Astrocyte of the cerebellum (primary cell): ENCODE data around the gene LDOC1.
A peak's percentile ranks its signal among the peaks of the same experiment; 100 is the strongest.
"Not testable (repeated sequence)": the region's sequence is repeated elsewhere in the genome, so short reads cannot be mapped to it uniquely, and the experiment has no call there.

Source experiments
- DNase-seq: peaks from one replicate; pipeline ENCODE4 v3.0.0-alpha.2; 2011; ENCODE audit warnings: low read depth
- H3K4me3 ChIP-seq: 2 replicates; pipeline ENCODE4 v1.5.1; 2011; ENCODE audit warnings: mild to moderate bottlenecking, low read depth, low read length, moderate library complexity
- CTCF ChIP-seq: IDR thresholded peaks from 2 replicates; pipeline ENCODE4 v1.5.1; 2012; ENCODE audit warnings: low read length, low read depth, moderate library complexity, mild to moderate bottlenecking; ENCODE audit errors: missing control alignments
- in situ Hi-C: cut with HindIII; loops from 2 replicates; pipeline ENCODE4 v1.10.0; 2017; ENCODE audit warnings: low sequenced_read_pairs

The LDOC1 gene

GRCh38 chrX:141183000-141183399 lies 6.1 kb upstream of the LDOC1 start:
- DNase-seq, result no peak
- TF ChIP-seq CTCF, result no peak
- in situ Hi-C loops, result no loop called here
- no peak overlapping the region for H3K4me3 ChIP-seq

DNA sequence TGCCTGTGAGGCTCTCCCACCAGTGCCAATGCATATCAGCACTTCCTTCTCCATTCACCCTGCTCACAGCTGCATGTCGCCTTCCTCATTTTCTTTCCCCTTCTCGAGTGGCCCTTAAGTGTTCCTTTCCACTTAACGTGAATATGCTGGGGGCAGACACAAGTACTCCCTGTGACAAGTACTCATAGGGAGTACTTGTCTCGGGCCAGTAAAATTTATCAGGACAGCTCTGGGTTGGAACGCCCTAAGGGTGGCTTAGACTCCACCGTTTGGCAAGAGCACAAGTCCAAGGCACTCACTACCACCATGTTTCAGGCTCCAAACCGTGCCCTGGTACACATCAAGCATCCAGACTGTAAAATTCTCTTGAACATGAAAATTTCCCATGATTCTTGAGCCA lies 3.9 kb upstream of the LDOC1 start:
- no peak for DNase-seq
- in situ Hi-C loops, result no loop called here
- no peak for TF ChIP-seq CTCF
- H3K4me3 ChIP-seq, result no peak overlapping the region

- in situ Hi-C loops, result no loop called here
- TF ChIP-seq CTCF, result no peak
- DNase-seq, result no peak
- peak overlapping the region; percentile 65 for H3K4me3 ChIP-seq
Measured at GRCh38 chrX:141175786-141176185, 1.1 kb downstream of the LDOC1 start.

DNA sequence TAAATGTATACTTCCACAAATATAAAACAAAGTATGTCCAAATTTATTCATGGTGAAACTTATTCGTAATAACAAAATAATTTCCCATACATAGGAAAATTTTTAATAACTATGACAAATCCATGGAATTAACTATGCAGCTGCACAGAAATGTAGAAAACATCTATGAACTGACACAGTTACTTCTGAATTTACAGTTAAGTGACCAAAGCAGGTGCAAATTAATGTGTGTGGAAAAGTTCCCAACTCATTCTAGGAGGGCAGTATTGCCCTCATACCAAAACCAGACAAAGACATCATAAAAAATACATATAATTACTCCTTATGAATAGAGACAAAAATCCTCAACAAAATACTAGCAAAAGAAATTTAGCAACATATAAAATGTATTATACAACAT lies 12.5 kb downstream of the LDOC1 start:
- in situ Hi-C loops, result no loop called here
- DNase-seq, result no peak
- no peak overlapping the region for H3K4me3 ChIP-seq
- no peak for TF ChIP-seq CTCF

DNA sequence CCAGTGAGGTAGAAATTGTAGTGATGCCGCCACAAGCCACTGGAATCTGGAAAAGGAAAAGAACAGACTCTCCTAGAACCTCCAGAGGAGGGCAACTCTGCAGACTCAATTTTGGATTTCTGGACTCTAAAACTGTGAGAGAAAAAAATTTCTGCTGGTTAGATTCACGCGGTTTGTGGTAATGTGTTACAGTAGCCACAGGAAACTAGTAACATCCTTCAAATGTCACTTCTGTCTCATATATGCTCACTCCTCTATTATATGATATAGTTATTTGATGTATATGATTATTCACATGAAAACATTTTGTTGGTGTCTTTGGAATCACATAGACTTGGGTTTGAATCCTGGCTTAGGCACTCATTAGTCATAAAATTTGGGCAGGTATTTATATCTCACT lies 18.8 kb downstream of the LDOC1 start:
- no peak for TF ChIP-seq CTCF
- in situ Hi-C loops, result no loop called here
- no peak overlapping the region for H3K4me3 ChIP-seq
- DNase-seq, result no peak

GRCh38 chrX:141155231-141155630 lies 21.7 kb downstream of the LDOC1 start:
- DNase-seq, in situ Hi-C loops, H3K4me3 ChIP-seq: not testable (repeated sequence)

- no peak overlapping the region for H3K4me3 ChIP-seq
- no peak for DNase-seq
- TF ChIP-seq CTCF, result no peak
- in situ Hi-C loops, result no loop called here
Measured at GRCh38 chrX:141142946-141143345, 34.0 kb downstream of the LDOC1 start.
